MM.1S (cell line): ENCODE measurements around the gene TSPAN9.

ENCODE experiments used
- CTCF ChIP-seq: fragments of 300-600 bp; sonication (generic); IDR thresholded peaks from 2 replicates; pipeline ENCODE4 v1.5.1; 2016; ENCODE audit warnings: antibody characterized with exemption, low read length, mixed read lengths
- EZH2 ChIP-seq: fragments of 300-600 bp; sonication (generic); optimal IDR thresholded peaks from 2 replicates; pipeline ENCODE3; 2017; ENCODE audit warnings: low read depth, mild to moderate bottlenecking, antibody characterized with exemption, low read length, mixed read lengths

DNA sequence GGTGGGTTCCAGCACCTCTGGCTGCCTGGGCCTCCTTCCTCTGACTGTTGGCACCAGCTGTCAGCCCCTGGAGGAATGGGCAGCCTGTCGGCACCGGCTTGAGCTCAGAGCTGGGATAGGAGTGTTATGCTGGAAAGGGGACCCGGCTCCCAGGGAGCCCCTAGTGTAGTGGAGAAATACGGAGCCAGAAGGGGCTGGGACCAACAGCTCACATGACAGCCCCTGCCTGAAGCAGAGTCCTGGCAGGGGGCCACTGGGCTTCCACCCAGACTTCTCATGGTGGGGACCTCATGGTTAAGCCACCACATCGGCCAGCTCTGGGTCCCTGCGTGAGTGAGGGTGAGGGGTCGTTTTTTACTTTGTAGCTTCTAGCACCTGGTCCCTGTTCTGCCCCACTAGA lies 174.5 kb downstream of the TSPAN9 start:
- TF ChIP-seq CTCF (no peak), EZH2 (no peak)
